Large intestine (tissue), 3 donors: ENCODE measurements around the gene SS18L1. TPM values are rescaled to one million over a fixed set of nuclear protein-coding genes. Genes with fewer than 3 reads are reported as not detected.

Experiments
- DNase-seq, 2 donors: peaks; one replicate each; pipeline versions ENCODE4 v3.0.0 to v3.0.0-alpha.2; 2013
- H3K27ac ChIP-seq: one replicate; pipeline ENCODE4 v1.5.1; 2013; ENCODE audit warnings: low read length
- H3K27me3 ChIP-seq: 2 replicates; pipeline ENCODE4 v1.6.1; 2013; ENCODE audit warnings: low read length; ENCODE audit not compliant: control insufficient read depth, insufficient read depth
- H3K36me3 ChIP-seq: 2 replicates; pipeline ENCODE4 v1.6.1; 2013; ENCODE audit warnings: low read length; ENCODE audit not compliant: control insufficient read depth, insufficient read depth
- H3K4me1 ChIP-seq: one replicate; pipeline ENCODE4 v1.6.1; 2013; ENCODE audit warnings: low read length; ENCODE audit not compliant: control insufficient read depth, insufficient read depth
- H3K4me3 ChIP-seq: one replicate; pipeline ENCODE4 v1.5.1; 2013; ENCODE audit warnings: low read length
- H3K9me3 ChIP-seq: one replicate; pipeline ENCODE4 v1.6.1; 2013; ENCODE audit warnings: mild to moderate bottlenecking, low read depth, low read length, moderate library complexity; ENCODE audit not compliant: control insufficient read depth
- WGBS: methylation state at CpG from one replicate; pipeline ENCODE4 v1.1.5; 2013; ENCODE audit warnings: low lambda C conversion rate; ENCODE audit not compliant: insufficient coverage; 5-methylcytosine and 5-hydroxymethylcytosine counted together
- polyA plus RNA-seq: library from polyadenylated mRNA; unstranded; fragments of 120-200 nt; gene quantifications from one replicate; pipeline ENCODE4 v1.2.1, GENCODE V29; 2013

The SS18L1 gene
- polyA plus RNA-seq, 1 donor: 18.2 TPM

- no peak for DNase-seq
These were observed 12.6 kb downstream of the SS18L1 start for GRCh38 chr20:62156254-62156556.

DNA sequence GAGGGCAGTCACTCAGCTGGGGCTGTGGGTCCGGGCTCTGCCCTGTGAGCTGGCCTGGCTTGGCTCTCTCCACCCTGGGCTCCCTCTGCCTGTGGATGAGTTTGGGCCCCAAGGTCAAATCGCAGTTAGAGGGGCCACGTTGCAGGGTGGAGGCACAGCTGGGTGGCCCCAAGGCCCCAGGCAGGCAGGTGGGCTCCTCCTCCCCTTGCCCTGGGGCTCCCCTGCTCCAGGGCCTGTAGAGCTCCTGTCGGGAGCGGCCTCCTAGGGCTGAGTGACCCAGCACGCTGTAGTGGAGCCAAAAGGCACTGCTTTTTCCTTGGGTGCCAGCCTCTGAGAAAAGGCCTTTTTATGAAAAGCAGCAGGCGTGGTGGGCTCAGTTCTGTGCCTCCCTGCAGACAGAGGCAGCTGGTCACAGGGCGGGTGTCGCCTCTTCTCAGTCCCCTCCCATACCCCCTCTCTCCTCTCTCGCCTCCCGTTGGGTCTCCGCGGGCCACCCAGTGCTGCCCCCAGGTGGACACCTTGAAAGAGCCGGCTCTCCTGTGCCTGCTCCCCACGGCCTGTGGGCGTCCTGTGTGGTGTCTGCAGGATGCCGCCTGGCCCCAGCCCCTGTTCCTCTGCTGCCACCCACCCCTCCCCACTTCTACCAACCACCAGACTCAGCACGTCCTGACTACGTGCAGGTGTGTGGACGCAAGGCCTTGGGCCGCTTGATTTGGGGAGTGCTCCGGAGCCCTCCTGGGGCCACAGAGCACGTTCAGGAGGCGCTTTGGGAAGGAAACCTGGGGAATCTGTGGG is 13.2 kb downstream of the SS18L1 start:
- no peak overlapping the region for H3K4me3 ChIP-seq
- H3K36me3 ChIP-seq: peaks cover 44% of the 10 kb centered on the region
- DNase-seq: peak; percentile 34 to 57
- no peak overlapping the region for H3K27ac ChIP-seq
- H3K27me3 ChIP-seq: no peaks in the 10 kb centered on the region
- WGBS: no CpG with 5 or more reads among the region's 24 CpGs
- no peaks in the 10 kb centered on the region for H3K4me1 ChIP-seq
- H3K9me3 ChIP-seq: no peaks in the 10 kb centered on the region

More at GRCh38 chr20:62156254-62156556, 12.6 kb downstream of the SS18L1 start:
- WGBS: no CpG with 5 or more reads among the region's 3 CpGs
- H3K9me3 ChIP-seq: no peaks in the 10 kb centered on the region
- peaks cover 38% of the 10 kb centered on the region for H3K36me3 ChIP-seq
- no peaks in the 10 kb centered on the region for H3K27me3 ChIP-seq
- no peak overlapping the region for H3K27ac ChIP-seq
- H3K4me1 ChIP-seq: no peaks in the 10 kb centered on the region
- no peak overlapping the region for H3K4me3 ChIP-seq

- Histone ChIP-seq H3K27ac (no peak overlapping the region), H3K4me3 (no peak overlapping the region), H3K36me3 (peaks cover 45% of the 10 kb centered on the region), H3K27me3 (no peaks in the 10 kb centered on the region), H3K9me3 (no peaks in the 10 kb centered on the region), H3K4me1 (no peaks in the 10 kb centered on the region)
- no peak for DNase-seq
- WGBS: no CpG with 5 or more reads among the region's 25 CpGs
These were observed 14.0 kb downstream of the SS18L1 start for GRCh38 chr20:62157387-62158087.

- no peak for DNase-seq
- Histone ChIP-seq H3K36me3 (peaks cover 50% of the 10 kb centered on the region), H3K27ac (no peak overlapping the region), H3K27me3 (no peaks in the 10 kb centered on the region), H3K4me3 (no peak overlapping the region), H3K9me3 (no peaks in the 10 kb centered on the region), H3K4me1 (no peaks in the 10 kb centered on the region)
- WGBS: 100% methylated on average over 7 of the region's 12 CpGs
These were observed 14.5 kb downstream of the SS18L1 start for GRCh38 chr20:62158088-62158400.

GRCh38 chr20:62158541-62158940 is 15.0 kb downstream of the SS18L1 start:
- peaks cover 49% of the 10 kb centered on the region for H3K36me3 ChIP-seq

GRCh38 chr20:62159052-62159451 is 15.5 kb downstream of the SS18L1 start:
- Histone ChIP-seq H3K27me3 (no peaks in the 10 kb centered on the region), H3K4me3 (no peak overlapping the region), H3K4me1 (no peaks in the 10 kb centered on the region), H3K9me3 (no peaks in the 10 kb centered on the region), H3K36me3 (peaks cover 53% of the 10 kb centered on the region), H3K27ac (no peak overlapping the region)
- no peak for DNase-seq
- WGBS: no CpG with 5 or more reads among the region's 11 CpGs

More at GRCh38 chr20:62158541-62158940, 15.0 kb downstream of the SS18L1 start:
- no peak overlapping the region for H3K4me3 ChIP-seq
- WGBS: no CpG with 5 or more reads among the region's 22 CpGs
- no peaks in the 10 kb centered on the region for H3K9me3 ChIP-seq
- no peaks in the 10 kb centered on the region for H3K27me3 ChIP-seq
- H3K4me1 ChIP-seq: no peaks in the 10 kb centered on the region
- no peak for DNase-seq
- H3K27ac ChIP-seq: no peak overlapping the region

DNA sequence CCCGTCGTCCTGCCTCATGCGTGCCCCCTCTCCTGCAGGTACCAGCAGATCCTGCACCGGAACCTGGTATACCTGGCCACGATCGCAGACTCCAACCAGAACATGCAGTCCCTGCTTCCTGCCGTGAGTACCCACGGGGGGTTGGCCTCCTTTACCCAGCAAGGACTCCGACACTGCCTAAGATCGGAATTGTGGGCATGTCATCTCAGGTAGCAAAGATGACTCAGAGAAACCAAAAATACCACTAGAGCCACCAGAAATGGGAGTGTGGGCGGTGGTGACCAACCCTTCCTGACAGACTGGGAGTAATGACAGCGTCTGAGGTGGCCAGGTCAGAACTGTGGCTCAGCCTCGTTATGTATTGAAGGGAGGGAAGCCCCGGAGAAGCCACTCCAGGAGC is 16.3 kb downstream of the SS18L1 start:
- Histone ChIP-seq H3K4me3 (no peak overlapping the region), H3K27ac (no peak overlapping the region), H3K27me3 (no peaks in the 10 kb centered on the region), H3K36me3 (peaks cover 56% of the 10 kb centered on the region), H3K9me3 (no peaks in the 10 kb centered on the region), H3K4me1 (no peaks in the 10 kb centered on the region)
- WGBS: 100% methylated on average over 1 of the region's 14 CpGs
- no peak for DNase-seq

DNA sequence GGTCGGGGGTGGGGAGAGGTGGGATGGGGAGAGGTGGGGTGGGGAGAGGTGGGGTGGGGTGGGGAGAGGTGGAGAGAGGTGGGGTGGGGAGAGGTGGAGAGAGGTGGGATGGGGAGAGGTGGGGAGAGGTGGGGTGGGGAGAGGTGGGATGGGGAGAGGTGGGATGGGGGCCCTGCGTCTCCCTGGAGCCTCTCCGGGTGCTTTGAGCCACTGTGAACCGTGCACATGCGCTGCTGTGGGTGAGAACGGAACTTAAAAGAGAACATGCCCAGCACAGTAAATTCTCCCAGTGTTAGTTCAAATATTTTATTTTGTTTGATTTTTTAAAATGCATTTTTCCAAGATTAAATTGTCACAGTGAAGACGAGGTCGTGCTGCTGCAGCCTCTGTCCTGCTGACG is 16.7 kb downstream of the SS18L1 start:
- Histone ChIP-seq H3K36me3 (peaks cover 57% of the 10 kb centered on the region), H3K9me3 (no peaks in the 10 kb centered on the region), H3K4me1 (no peaks in the 10 kb centered on the region), H3K27ac (no peak overlapping the region), H3K27me3 (no peaks in the 10 kb centered on the region), H3K4me3 (no peak overlapping the region)
- 100% methylated on average over 2 of the region's 9 CpGs for WGBS
- DNase-seq: no peak

DNA sequence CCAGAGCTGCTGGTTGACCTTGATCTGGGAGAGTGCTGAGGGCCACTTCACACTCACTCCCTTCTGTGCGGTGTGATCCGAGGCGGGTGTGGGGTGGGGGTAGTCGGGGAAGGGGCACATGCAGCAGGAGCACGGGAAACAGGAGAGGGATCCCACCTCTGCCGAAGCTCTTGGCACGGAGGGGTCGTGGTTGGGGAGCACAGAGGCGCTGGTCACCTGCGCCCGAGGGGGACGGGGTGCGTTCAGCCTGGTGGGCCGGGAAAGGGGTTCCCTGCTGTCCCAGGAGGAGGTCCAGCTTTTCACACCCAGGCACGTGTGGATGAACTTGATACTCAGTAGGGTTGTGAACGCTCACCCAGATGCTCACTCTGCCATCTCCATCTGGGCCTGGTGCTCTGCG is 17.3 kb downstream of the SS18L1 start:
- peaks cover 61% of the 10 kb centered on the region for H3K36me3 ChIP-seq
- no peaks in the 10 kb centered on the region for H3K4me1 ChIP-seq
- no peak for DNase-seq
- no peaks in the 10 kb centered on the region for H3K9me3 ChIP-seq
- no peak overlapping the region for H3K27ac ChIP-seq
- no CpG with 5 or more reads among the region's 17 CpGs for WGBS
- no peak overlapping the region for H3K4me3 ChIP-seq
- H3K27me3 ChIP-seq: no peaks in the 10 kb centered on the region

- DNase-seq: no peak
- no peaks in the 10 kb centered on the region for H3K27me3 ChIP-seq
- no CpG with 5 or more reads among the region's 17 CpGs for WGBS
- no peaks in the 10 kb centered on the region for H3K4me1 ChIP-seq
- H3K9me3 ChIP-seq: no peaks in the 10 kb centered on the region
- H3K27ac ChIP-seq: no peak overlapping the region
- H3K4me3 ChIP-seq: no peak overlapping the region
- peaks cover 63% of the 10 kb centered on the region for H3K36me3 ChIP-seq
These were observed 17.8 kb downstream of the SS18L1 start for GRCh38 chr20:62161347-62161746.
